GM18951 (cell line): ENCODE results near the gene STON1.

Source experiments
- POLR2A ChIP-seq: IDR thresholded peaks from 4 replicates; pipeline ENCODE4 v1.6.1; 2011; ENCODE audit warnings: mild to moderate bottlenecking; ENCODE audit not compliant: insufficient read length, insufficient read depth; ENCODE audit errors: extremely low read depth
- in situ Hi-C: fragments of 300-500 bp; cut with MboI; formaldehyde crosslinking; loops from one replicate; pipeline ENCODE4 v1.12.0; 2022; ENCODE audit warnings: low sequenced_read_pairs, mixed read lengths, inconsistent platforms; ENCODE audit not compliant: unreplicated experiment

STON1 gene, protein sequence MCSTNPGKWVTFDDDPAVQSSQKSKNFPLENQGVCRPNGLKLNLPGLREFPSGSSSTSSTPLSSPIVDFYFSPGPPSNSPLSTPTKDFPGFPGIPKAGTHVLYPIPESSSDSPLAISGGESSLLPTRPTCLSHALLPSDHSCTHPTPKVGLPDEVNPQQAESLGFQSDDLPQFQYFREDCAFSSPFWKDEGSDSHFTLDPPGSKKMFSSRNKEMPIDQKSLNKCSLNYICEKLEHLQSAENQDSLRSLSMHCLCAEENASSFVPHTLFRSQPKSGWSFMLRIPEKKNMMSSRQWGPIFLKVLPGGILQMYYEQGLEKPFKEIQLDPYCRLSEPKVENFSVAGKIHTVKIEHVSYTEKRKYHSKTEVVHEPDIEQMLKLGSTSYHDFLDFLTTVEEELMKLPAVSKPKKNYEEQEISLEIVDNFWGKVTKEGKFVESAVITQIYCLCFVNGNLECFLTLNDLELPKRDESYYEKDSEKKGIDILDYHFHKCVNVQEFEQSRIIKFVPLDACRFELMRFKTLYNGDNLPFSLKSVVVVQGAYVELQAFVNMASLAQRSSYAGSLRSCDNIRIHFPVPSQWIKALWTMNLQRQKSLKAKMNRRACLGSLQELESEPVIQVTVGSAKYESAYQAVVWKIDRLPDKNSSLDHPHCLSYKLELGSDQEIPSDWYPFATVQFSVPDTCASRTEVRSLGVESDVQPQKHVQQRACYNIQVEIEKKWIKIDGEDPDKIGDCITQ

DNA sequence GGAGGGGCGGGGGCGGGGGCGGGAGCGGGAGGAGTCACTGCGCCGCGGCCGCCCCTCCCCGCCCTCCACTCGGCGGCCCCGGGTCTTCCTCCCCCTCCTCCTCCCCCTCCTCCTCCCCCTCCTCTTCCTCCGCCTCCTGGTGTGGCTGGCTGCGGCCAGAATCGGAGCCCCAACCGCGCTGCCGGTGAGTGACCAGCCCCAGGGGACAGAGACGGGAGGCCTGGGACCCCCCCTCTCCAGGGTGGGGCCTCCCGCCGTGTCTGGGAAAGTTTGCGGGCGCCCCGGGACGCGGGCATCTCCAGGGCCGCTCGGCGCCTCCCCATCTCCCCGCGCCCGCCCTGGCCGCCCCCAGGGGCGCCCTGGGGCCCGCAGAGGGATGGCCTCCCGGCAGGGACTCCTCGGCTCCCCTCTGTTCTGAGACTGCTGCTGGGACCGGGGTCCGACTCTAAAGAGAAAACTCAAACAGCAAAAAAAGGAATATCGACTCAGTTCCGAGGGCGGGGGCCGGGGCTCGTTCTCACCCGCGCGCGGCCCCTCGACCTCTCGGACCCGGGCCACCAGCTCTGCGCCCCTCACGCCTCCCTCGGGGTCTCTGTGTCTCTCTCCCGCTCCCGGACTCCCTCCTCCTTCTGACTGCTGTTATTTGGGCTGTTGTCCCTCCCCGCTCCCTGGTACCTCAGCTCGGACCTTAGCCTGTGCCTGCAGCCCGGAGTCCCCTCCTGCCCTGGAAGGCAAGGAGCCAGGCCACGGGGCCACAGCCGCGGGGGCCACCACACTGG lies at the start of gene STON1:
STON1 (plus strand) TSS at position 122 of the 779 bp plus-strand sequence. CDS start 50,480 bp downstream, outside the sequence.
- no peak for TF ChIP-seq POLR2A
- in situ Hi-C loops: no loop called here

DNA sequence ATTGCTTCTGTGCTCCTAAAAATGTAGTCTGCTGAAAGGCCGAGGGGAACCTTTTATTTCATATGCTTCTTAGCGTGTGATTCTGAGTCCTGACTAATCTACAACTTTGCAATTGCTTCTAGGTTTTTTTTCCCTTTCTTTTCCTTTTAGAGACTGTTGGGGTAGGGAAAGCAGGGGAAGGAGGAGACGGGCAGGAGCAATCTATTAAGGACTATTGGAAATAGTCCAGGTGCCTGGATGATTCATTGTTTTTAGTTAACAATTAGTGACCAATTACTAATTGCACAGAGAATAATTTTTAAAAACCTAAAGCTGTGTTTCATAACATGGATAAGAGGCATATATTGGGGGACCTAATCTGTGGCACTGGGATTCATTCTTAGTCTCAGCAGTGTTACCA lies 49.4 kb upstream of the STON1 start:
- no peak for TF ChIP-seq POLR2A
- in situ Hi-C loops: no loop called here

DNA sequence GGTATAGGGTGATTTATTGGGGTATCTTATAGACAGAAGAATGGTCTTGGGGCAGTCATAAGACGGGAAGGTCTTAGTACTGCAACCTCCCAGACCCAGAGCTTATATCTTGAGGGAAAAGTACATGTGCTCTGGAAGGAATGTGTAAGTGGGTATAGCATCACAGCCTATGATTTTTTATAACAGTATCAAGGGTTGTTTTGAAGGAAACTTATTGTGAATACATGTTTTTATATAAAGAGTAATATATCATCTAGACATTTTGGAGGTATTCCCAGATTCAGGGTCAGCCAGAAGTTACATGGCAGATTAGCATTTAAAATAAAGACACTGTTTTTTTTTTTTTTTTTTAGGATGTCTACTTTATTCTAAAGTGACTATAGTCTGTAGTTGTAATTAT lies 47.6 kb upstream of the STON1 start:
- no peak for TF ChIP-seq POLR2A
- in situ Hi-C loops: no loop called here

DNA sequence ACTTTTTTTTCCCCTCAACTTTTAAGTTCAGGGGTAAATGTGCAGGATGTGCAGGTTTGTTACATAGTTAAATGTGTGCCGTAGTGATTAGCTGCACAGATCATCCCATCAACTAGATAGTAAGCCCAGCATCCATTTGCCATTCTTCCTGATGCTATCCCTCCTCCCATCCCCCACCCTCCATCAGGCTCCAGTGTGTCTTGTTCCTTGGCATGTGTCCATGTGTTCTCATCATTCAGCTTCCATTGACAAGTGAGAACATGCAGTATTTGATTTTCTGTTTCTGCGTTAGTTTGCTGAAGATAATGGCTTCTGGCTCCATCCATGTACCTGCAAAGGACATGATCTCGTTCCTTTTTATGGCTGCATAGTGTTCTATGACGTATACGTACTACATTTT lies 47.2 kb upstream of the STON1 start:
- in situ Hi-C loops: no loop called here
- TF ChIP-seq POLR2A: no peak

DNA sequence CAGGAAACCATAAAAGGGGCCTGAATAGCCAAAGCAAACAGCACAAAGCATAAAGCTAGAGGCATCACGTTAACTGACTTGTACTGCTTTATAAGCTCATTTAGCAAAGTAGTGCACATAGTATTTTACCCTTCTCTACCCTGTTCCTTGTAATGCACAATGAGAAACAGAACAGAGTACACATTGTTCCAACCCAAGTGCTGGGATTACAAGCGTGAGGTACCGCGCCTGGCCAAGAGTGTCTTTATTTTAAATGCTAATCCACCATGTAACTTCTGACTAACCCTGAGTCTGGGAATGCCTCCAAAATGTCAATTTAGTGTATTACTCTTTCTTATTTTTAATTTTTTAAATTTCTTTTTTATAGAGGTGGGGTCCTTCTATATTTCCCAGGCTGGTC lies 46.4 kb upstream of the STON1 start:
- no peak for TF ChIP-seq POLR2A
- in situ Hi-C loops: no loop called here

DNA sequence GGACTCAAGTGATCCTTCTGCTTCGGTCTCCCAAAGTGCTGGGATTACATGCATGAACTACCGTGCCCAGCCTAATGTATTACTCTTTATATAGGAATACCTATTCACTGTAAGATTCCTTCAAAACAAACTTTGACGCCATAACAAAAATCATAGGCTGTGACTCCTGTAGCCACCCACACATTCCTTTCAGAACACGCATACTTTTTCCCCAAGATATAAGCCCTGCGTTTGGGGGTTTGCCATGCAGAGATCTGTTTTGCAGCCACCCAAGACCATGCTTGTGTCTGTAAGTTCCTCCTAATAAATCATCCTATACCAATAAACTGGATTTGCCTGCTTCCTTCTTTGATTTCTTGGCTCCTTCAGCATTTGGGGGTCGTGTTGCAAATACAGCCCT lies 46.0 kb upstream of the STON1 start:
- no peak for TF ChIP-seq POLR2A
- in situ Hi-C loops: no loop called here

DNA sequence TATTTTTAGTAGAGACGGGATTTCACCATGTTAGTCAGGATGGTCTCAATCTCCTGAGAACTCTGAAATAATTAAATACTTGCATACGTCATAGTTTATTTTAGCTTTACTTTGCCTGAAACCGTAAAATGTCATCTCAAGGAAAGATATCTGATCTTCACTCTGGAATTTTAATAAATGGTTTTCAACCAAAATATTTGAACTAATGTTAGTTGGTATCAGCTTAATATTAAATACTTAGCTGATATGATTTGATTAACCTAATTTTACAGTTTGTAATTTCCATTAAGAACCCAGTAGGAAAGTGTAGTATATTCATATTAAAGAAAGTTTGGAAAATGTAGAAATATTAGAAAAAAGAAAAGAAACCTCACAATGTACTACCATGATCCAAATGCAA lies 41.4 kb upstream of the STON1 start:
- in situ Hi-C loops: no loop called here
- no peak for TF ChIP-seq POLR2A

DNA sequence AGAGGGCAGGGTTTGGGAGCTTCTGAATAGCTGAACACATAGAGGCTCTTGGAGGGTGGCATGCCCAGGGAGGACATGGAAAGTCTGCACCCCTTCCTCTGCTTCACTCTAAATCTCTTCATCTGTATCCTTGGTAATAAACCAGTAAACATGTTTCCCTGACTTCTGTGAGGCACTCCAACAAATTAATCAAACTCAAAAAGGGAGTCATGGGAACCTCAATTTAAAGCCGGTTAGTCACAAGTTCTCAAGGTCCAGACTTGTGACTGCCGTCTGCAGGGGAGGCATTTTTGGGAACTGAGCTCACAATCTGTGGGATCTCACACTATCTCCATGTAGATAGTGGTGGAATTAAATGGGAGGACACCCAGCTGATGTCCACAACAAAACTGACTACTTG lies 33.1 kb upstream of the STON1 start:
- no peak for TF ChIP-seq POLR2A
- in situ Hi-C loops: no loop called here

DNA sequence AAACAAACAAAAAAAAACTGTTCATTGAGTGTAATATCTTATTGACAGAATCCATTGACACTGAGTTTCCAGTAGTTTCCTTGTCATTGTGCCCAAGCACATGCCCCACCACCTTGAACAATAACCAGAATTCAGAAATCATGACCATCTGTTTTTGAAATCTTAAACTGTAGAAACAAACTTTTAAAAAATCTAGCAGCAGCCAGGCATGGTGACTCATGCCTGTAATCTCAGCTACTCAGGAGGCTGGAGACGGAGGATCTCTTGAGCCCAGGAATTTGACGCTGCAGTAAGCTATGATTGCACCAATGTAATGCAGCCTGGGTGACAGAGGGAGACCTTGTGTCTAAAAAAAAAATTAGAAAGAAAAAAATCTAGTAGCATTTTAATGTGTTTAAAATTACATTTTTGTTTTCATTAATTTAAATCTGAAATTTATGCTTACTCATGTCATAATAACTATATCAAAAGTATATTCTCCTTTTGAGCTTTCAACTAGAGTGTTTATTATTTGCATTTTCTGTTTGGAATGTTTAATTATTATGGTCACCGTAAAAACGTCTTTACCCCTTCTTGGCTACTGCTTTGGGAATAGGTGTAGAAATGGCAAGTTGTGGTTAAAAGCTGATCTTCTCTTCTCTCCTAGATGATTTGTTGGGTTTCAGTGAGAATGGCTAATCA lies 25.2 kb upstream of the STON1 start:
- TF ChIP-seq POLR2A: no peak
- in situ Hi-C loops: no loop called here

DNA sequence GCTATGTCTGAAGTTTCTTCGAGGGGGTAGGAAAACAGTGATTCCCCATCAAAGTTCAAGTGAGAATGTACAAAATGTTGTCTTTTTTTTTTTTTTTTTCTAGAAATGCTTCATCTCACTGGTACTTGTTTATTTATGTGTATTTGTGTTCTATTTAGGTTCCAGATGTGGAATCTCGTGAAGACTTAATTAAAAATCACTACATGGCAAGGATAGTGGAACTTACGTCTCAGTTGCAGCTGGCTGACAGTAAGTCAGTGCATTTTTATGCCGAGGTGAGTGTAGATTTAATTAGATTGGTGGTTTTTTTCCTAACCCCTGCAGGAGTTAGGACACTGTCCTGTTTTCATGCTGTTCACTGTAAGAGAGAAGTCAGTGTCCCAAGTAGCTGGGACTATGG lies 22.8 kb upstream of the STON1 start:
- TF ChIP-seq POLR2A: no peak
- in situ Hi-C loops: no loop called here

DNA sequence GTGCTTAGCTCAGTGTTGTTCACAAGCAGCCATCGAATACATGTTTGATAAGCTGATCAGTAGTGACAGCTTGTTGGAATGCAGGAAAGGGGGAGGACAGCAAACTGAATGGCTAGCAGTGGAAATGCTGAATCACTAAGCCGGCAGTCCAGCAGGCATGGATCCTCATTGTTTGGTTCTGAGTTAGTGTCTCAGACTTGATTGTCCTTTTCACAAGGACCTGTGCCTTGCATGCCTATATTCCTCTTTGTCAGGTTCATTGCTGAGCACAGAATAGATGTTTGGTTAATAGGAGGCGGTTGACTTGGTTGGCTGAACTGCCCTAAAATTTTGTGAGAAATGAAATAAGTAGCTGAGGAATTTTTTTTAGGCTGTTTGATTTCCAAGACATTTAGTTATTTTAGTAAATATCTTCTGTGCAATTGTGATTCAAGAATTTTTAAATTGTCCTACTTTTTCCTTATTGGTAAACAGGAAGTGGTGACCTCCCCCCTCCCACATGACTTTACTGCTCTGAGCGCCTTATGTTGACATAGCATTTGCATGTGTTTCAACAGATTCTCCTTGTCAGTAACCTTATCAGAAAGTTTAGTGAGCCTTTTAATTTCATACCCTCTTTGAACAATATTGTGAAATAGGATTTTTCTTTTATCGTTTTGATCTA lies 21.4 kb upstream of the STON1 start:
- in situ Hi-C loops: no loop called here

DNA sequence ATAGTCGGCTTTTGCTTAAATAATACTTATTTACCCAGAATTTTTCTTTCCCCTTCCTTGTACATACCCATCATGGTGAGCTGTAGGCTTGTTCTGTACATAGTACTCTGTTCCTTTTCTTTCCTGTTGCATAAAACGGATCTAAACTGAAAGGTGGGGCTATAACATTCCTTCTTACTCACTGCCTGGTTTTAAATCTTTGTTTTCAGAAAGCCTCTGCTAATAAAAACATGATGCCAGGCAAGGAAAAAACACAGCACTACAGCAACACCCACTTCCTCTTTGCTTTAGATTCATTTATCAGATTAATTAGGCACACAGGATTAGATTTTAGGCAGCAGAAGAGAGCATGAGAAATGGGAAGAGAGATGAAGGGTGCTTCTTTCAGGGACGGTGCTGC lies 19.6 kb upstream of the STON1 start:
- TF ChIP-seq POLR2A: no peak
- in situ Hi-C loops: no loop called here

More for the DNA sequence above, 21.4 kb upstream of the STON1 start:
- no peak for TF ChIP-seq POLR2A
